ENCODE measurements around the gene GAB2.
"Not testable (repeated sequence)": the region's sequence is repeated elsewhere in the genome, so short reads cannot be mapped to it uniquely, and the experiment has no call there.

GRCh38 chr11:78355742-78356141 lies 61.9 kb downstream of the GAB2 start:
- TF ChIP-seq, protein P1, sequence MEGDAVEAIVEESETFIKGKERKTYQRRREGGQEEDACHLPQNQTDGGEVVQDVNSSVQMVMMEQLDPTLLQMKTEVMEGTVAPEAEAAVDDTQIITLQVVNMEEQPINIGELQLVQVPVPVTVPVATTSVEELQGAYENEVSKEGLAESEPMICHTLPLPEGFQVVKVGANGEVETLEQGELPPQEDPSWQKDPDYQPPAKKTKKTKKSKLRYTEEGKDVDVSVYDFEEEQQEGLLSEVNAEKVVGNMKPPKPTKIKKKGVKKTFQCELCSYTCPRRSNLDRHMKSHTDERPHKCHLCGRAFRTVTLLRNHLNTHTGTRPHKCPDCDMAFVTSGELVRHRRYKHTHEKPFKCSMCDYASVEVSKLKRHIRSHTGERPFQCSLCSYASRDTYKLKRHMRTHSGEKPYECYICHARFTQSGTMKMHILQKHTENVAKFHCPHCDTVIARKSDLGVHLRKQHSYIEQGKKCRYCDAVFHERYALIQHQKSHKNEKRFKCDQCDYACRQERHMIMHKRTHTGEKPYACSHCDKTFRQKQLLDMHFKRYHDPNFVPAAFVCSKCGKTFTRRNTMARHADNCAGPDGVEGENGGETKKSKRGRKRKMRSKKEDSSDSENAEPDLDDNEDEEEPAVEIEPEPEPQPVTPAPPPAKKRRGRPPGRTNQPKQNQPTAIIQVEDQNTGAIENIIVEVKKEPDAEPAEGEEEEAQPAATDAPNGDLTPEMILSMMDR (IDR thresholded peaks at IDR 0.05; ENCODE audit: borderline replicate concordance, extremely low read depth, low read length, poor library complexity, severe bottlenecking), result not testable (repeated sequence)
- not testable (repeated sequence) for TF ChIP-seq EZH2 (IDR thresholded peaks at IDR 0.05; ENCODE audit: borderline replicate concordance, low read depth, low read length, severe bottlenecking)

Measured in DND-41 (cell line).